B cell (primary cell): Measurements from ENCODE around the gene ITGB4. TPM values are rescaled to one million over a fixed set of nuclear protein-coding genes. Genes with fewer than 3 reads are reported as not detected.
A peak's percentile ranks its signal among the peaks of the same experiment; 100 is the strongest.

Experiments used
- ATAC-seq: fragments of 200-7000 bp; cut with Tn5 transposase; one replicate; pipeline ENCODE4 v1.10.0; 2021; ENCODE audit warnings: low read depth, mild to moderate bottlenecking, moderate number of reproducible peaks, moderate library complexity
- CTCF ChIA-PET: fragments of 350-600 bp; sonication (Branson Sonifier 250); formaldehyde crosslinking; loops from one replicate; lab custom pipeline; 2021; ENCODE audit warnings: antibody characterized with exemption, inconsistent platforms; lab: Charles Lee
- POLR2A ChIA-PET: fragments of 350-600 bp; sonication (Branson Sonifier 250); formaldehyde crosslinking; loops from one replicate; lab custom pipeline; 2021; ENCODE audit warnings: antibody characterized with exemption; lab: Charles Lee
- DNase-seq: peaks from one replicate; pipeline ENCODE4 v3.0.0; 2013
- H2AFZ ChIP-seq: 2 replicates; pipeline ENCODE4 v1.6.1; 2012; ENCODE audit warnings: mild to moderate bottlenecking, low read depth, low read length; ENCODE audit not compliant: insufficient read depth, poor library complexity, severe bottlenecking
- H3K27ac ChIP-seq, 2 donors: 1 replicate in 1 of 2; 2 replicates in 1 of 2; pipeline ENCODE4 v1.5.1; 2012 to 2013; ENCODE audit warnings: low read length in 2 of 2, mild to moderate bottlenecking in 2 of 2, moderate library complexity in 1 of 2
- H3K27me3 ChIP-seq, 4 experiments: fragments of 200-600 bp in 1 of 4; sonication (generic) in 1 of 4; replicated peaks in 1 of 4; 1 replicate in 2 of 4; 2 replicates in 2 of 4; pipeline versions ENCODE4 v1.6.1 to v1.7.0; 2013 to 2016; ENCODE audit warnings: low read length in 3 of 4, mild to moderate bottlenecking in 2 of 4, mixed read lengths in 1 of 4, moderate library complexity in 1 of 4; ENCODE audit not compliant: insufficient read depth in 4 of 4, control insufficient read depth in 3 of 4; ENCODE audit errors: control extremely low read depth in 1 of 4
- H3K36me3 ChIP-seq, 2 experiments: replicated peaks in 1 of 2; 1 replicate in 1 of 2; 2 replicates in 1 of 2; pipeline versions ENCODE4 v1.6.1 to v1.7.1; 2013; ENCODE audit warnings: low read length in 1 of 2; ENCODE audit not compliant: insufficient read depth in 2 of 2, control insufficient read depth in 1 of 2; ENCODE audit errors: control extremely low read depth in 1 of 2, extremely low read depth in 1 of 2
- H3K4me1 ChIP-seq, 2 donors: fragments of 200-600 bp in 1 of 2; sonication (generic) in 1 of 2; 1 replicate in 1 of 2; 2 replicates in 1 of 2; pipeline versions ENCODE4 v1.5.1 to v1.6.1; 2013 to 2017; ENCODE audit warnings: low read length in 2 of 2; ENCODE audit not compliant: control insufficient read depth in 2 of 2, insufficient read depth in 2 of 2
- H3K4me2 ChIP-seq: replicated peaks from 2 replicates; pipeline ENCODE3; 2012; ENCODE audit warnings: mild to moderate bottlenecking, low read depth, low read length; ENCODE audit not compliant: poor library complexity, severe bottlenecking
- H3K4me3 ChIP-seq, 5 experiments: fragments of 200-600 bp in 1 of 5; sonication (generic) in 1 of 5; 1 replicate in 3 of 5; 2 replicates in 2 of 5; pipeline versions ENCODE4 v1.5.1 to v1.7.0; 2011 to 2016; ENCODE audit warnings: low read length in 4 of 5, mild to moderate bottlenecking in 4 of 5, low read depth in 2 of 5, control low read depth in 1 of 5, moderate library complexity in 1 of 5; ENCODE audit not compliant: insufficient read depth in 1 of 5; ENCODE audit errors: control extremely low read depth in 1 of 5, extremely low read depth in 1 of 5
- H3K79me2 ChIP-seq: fragments of 200-600 bp; sonication (generic); one replicate; pipeline ENCODE4 v1.6.0; 2016; ENCODE audit warnings: low read length; ENCODE audit not compliant: control insufficient read depth, insufficient read depth
- H3K9ac ChIP-seq: fragments of 200-600 bp; sonication (generic); 2 replicates; pipeline ENCODE4 v1.6.1; 2017; ENCODE audit warnings: mild to moderate bottlenecking, low read length, moderate library complexity
- H3K9me3 ChIP-seq, 3 donors: one replicate each; pipeline versions ENCODE4 v1.6.1 to v1.7.1; 2013; ENCODE audit warnings: low read length in 2 of 3; ENCODE audit not compliant: control insufficient read depth in 2 of 3, insufficient read depth in 1 of 3; ENCODE audit errors: control extremely low read depth in 1 of 3
- H4K20me1 ChIP-seq: 2 replicates; pipeline ENCODE4 v1.6.0; 2012; ENCODE audit warnings: mild to moderate bottlenecking, low read length; ENCODE audit not compliant: insufficient read depth, control insufficient read depth, poor library complexity, severe bottlenecking
- H3K27ac Mint-ChIP-seq: one replicate; pipeline ENCODE4 v1.8.0; 2021; ENCODE audit warnings: mixed read lengths
- H3K27me3 Mint-ChIP-seq: one replicate; pipeline ENCODE4 v1.8.0; 2021; ENCODE audit warnings: mixed read lengths
- H3K4me1 Mint-ChIP-seq: one replicate; pipeline ENCODE4 v1.8.0; 2021; ENCODE audit warnings: mixed read lengths
- H3K4me3 Mint-ChIP-seq: one replicate; pipeline ENCODE4 v1.8.0; 2021; ENCODE audit warnings: mixed read lengths
- H3K9me3 Mint-ChIP-seq: one replicate; pipeline ENCODE4 v1.8.0; 2022; ENCODE audit warnings: mixed read lengths; ENCODE audit not compliant: insufficient read depth
- EZH2 ChIP-seq: IDR thresholded peaks from 2 replicates; pipeline ENCODE4 v1.6.1; 2012; ENCODE audit warnings: borderline replicate concordance, low read depth, mild to moderate bottlenecking, moderate library complexity, low read length; ENCODE audit not compliant: insufficient read depth, poor library complexity, severe bottlenecking
- WGBS: methylation state at CpG from one replicate; pipeline ENCODE4 v1.1.5; 2013; ENCODE audit warnings: missing lambda C conversion rate; ENCODE audit not compliant: insufficient coverage; 5-methylcytosine and 5-hydroxymethylcytosine counted together
- intact Hi-C: fragments of 100-400 bp; cut with micrococcal nuclease; formaldehyde crosslinking; loops from one replicate; pipeline ENCODE4 v1.10.0; 2022
- polyA plus RNA-seq: library from polyadenylated mRNA; depleted of rRNA; stranded (reverse); fragments of >200 nt; gene quantifications from 2 replicates; pipeline ENCODE4 v1.2.3, GENCODE V29; 2012
- total RNA-seq, 2 donors: library from RNA; stranded (reverse); fragments of 120-200 nt in 1 of 2; gene quantifications; 1 replicate in 1 of 2; 2 replicates in 1 of 2; pipeline versions ENCODE4 v1.2.3 to v1.2.4, GENCODE V29; 2013 to 2022
- TF ChIP-seq, protein P1 (sequence below): fragments of 200-600 bp; IDR thresholded peaks from one replicate; pipeline ENCODE4 v1.8.0; 2022; ENCODE audit warnings: antibody characterized with exemption, mild to moderate bottlenecking

ITGB4 gene
- total and polyA plus RNA-seq, 2 donors (not counting 1 experiment from before 2014, with no cell fraction given): 0.12 to 0.81 TPM

DNA sequence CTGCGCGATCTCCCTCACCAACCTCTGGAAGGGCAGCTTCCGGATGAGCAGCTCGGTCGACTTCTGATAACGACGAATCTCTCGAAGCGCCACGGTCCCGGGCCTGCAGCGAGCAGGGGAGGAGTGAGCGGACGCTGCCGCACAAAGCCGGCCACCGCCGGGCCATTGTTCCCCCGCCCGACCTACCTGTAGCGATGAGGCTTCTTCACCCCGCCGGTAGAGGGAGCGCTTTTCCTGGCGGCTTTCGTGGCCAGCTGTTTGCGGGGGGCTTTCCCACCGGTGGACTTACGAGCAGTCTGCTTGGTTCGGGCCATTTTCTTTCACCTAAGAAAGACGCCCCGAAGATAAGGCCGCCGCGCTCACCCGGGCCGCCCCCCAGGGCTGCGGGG, 57.6 kb downstream of the ITGB4 start:
- Mint-ChIP-seq H3K4me3 (peak overlapping the region; percentile 94), H3K9me3 (peaks cover 3% of the 10 kb centered on the region), H3K27ac (peak overlapping the region; percentile 89), H3K27me3 (no peaks in the 10 kb centered on the region), H3K4me1 (peaks cover 60% of the 10 kb centered on the region)
- Histone ChIP-seq H3K9ac (peak overlapping the region; percentile 89), H3K36me3 (peaks cover 4 to 42% of the 10 kb centered on the region in 2 experiments), H3K4me1 (peaks cover 32 to 54% of the 10 kb centered on the region in 2 donors), H3K27me3 (no peaks in the 10 kb centered on the region), H4K20me1 (peaks cover 43% of the 10 kb centered on the region), H3K9me3 (no peaks in the 10 kb centered on the region), H2AFZ (no peak overlapping the region), H3K27ac (peak overlapping the region; percentile 88 to 97), H3K4me3 (peak overlapping the region; percentile 89 to 95 (median 95)), H3K79me2 (peaks cover 29% of the 10 kb centered on the region), H3K4me2 (peak overlapping the region; percentile 78)
- TF ChIP-seq, protein P1, sequence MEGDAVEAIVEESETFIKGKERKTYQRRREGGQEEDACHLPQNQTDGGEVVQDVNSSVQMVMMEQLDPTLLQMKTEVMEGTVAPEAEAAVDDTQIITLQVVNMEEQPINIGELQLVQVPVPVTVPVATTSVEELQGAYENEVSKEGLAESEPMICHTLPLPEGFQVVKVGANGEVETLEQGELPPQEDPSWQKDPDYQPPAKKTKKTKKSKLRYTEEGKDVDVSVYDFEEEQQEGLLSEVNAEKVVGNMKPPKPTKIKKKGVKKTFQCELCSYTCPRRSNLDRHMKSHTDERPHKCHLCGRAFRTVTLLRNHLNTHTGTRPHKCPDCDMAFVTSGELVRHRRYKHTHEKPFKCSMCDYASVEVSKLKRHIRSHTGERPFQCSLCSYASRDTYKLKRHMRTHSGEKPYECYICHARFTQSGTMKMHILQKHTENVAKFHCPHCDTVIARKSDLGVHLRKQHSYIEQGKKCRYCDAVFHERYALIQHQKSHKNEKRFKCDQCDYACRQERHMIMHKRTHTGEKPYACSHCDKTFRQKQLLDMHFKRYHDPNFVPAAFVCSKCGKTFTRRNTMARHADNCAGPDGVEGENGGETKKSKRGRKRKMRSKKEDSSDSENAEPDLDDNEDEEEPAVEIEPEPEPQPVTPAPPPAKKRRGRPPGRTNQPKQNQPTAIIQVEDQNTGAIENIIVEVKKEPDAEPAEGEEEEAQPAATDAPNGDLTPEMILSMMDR: peak; percentile 62
- TF ChIP-seq EZH2: no peak
- DNase-seq (peak; percentile 84), ATAC-seq (peak; percentile 0)
- intact Hi-C loops: loop anchor here (1.0 kb wide), 2 partner anchors 14 to 76 kb away; partner anchors contain the start of genes GALK1 and WBP2
- CTCF ChIA-PET: interaction anchor here (2.0 to 8.5 kb wide), 4 partner anchors 14 to 65 kb away, joined by 5 to 54 read pairs (median 24); partner anchors contain the start of genes GALK1 and UNC13D
- under 1% methylated on average over 38 of the region's 38 CpGs for WGBS
- POLR2A ChIA-PET: interaction anchor here (0.7 to 8.4 kb wide), 9 partner anchors 9 to 99 kb away, joined by 3 to 78 read pairs (median 4); partner anchors contain the start of genes GALK1 and WBP2
